NCI-H2171 (cell line): ENCODE measurements around the gene PLCD3.
A peak's percentile ranks its signal among the peaks of the same experiment; 100 is the strongest.
"Not testable (repeated sequence)": the region's sequence is repeated elsewhere in the genome, so short reads cannot be mapped to it uniquely, and the experiment has no call there.

Experiments
- DNase-seq: peaks from one replicate; lab custom pipeline; 2025; lab: John Stamatoyannopoulos, UW

PLCD3 gene

DNA sequence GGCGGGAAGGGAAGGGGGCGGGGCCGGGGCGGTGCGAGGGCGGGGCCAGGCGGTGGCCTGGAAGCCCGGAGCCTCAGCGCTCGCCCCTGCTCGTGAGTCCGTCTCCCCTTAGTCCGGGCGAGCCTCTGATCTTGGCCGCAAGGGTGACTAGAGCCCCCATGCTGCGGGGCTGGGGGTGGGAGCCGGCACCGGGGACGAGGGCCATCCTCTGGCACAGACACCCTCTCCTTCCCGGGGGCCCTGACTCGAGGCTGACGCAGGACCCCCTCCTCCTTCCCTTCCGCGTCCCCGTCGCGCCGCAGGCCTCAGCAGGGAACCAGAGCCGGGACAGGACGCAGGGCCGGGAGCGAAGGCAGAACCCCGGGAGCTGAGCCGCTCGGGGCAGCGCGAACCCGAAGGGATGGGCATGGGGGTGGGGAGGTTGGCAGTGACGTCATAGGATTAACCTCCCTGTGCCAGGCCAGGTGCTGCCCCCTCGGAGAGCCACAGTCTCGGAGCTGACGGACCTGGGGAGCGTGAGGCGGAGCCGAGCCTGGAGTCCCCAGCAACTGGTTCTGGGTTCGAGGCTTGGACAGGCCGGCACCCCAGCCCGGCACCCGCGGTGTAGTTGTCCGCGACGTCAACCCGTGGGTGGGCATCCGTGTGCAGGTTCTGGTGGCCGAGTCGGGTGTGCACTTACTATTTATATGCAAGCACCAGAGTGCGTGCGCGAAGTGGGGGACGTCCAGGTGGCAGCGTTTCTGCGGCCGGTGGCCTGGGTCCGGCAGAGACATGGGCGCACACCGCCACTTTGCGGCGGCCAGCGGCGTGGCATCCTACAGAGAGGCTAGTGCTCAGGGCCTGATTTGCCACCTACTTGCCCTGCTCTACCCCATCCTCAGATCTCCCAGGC lies 503 bp upstream of the PLCD3 start:
- DNase-seq: peak; percentile 32

GRCh38 chr17:45131616-45132319 lies 547 bp downstream of the PLCD3 start:
- DNase-seq: peak; percentile 13

- DNase-seq: no peak
Measured at GRCh38 chr17:45130681-45131615, 1.4 kb downstream of the PLCD3 start.

- no peak for DNase-seq
Measured at GRCh38 chr17:45129940-45130680, 2.2 kb downstream of the PLCD3 start.

DNA sequence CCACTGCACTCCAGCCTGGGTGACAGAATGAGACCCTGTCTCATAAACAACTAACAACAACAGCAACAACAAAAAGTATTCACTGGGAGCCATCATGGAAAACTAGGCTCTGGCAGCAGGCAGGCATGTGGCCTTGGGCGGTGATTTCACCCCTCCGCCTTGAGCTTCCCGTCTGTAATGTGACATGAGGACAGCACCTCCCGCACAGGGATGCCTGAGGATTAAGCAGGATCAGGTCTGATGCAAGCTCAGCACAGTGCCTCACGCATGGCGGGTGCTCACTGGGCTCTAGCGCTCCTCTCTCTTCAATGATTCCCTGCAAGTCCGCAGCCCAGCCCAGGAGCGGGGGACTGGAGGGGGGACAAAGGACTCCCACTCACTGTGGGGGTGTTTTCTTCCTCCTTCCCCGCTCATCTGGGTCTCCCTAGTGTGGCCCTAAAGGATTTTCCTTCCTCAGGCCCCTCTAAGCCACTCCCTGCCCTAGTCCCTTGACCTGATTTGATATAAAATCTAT lies 2.8 kb downstream of the PLCD3 start:
- no peak for DNase-seq

- no peak for DNase-seq
Measured at GRCh38 chr17:45128989-45129388, 3.3 kb downstream of the PLCD3 start.

DNA sequence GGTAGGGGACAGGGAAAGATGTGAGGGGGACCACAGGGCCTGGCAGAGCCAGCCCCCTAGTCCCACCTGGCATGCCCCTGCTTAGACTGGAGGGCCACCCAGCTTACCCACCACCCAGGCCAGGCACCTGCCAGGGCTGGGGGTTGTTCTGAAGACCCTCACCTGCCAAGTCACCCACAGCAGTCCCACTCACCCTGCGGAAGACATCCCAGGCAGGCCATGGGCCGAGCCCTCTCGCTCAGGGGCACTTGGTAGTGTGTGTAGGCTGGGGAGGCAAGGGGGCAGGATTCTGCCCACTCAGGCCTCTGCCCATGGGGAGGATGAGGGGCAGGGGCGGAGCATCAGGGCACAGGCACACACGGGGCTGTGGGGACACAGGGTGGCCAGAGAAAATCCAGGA lies 4.0 kb downstream of the PLCD3 start:
- DNase-seq: no peak

- no peak for DNase-seq
Measured at GRCh38 chr17:45127548-45128300, 4.6 kb downstream of the PLCD3 start.

- no peak for DNase-seq
Measured at GRCh38 chr17:45127207-45127547, 5.1 kb downstream of the PLCD3 start.

- no peak for DNase-seq
Measured at GRCh38 chr17:45125509-45125908, 6.8 kb downstream of the PLCD3 start.

DNA sequence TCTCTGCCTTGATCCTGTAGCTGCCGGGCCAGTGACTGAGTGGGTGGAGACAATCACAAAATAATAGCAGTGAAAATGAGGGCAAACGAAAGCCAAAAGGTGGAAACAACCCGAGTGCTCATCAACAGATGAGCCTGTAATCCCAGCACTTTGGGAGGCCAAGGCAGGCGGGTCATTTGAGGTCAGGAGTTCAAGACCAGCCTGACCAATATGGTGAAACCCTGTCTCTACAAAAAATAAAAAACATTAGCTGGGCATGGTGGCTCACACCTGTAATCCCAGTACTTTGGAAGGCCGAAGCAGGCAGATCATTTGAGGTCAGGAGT lies 7.6 kb downstream of the PLCD3 start:
- DNase-seq: not testable (repeated sequence)

DNA sequence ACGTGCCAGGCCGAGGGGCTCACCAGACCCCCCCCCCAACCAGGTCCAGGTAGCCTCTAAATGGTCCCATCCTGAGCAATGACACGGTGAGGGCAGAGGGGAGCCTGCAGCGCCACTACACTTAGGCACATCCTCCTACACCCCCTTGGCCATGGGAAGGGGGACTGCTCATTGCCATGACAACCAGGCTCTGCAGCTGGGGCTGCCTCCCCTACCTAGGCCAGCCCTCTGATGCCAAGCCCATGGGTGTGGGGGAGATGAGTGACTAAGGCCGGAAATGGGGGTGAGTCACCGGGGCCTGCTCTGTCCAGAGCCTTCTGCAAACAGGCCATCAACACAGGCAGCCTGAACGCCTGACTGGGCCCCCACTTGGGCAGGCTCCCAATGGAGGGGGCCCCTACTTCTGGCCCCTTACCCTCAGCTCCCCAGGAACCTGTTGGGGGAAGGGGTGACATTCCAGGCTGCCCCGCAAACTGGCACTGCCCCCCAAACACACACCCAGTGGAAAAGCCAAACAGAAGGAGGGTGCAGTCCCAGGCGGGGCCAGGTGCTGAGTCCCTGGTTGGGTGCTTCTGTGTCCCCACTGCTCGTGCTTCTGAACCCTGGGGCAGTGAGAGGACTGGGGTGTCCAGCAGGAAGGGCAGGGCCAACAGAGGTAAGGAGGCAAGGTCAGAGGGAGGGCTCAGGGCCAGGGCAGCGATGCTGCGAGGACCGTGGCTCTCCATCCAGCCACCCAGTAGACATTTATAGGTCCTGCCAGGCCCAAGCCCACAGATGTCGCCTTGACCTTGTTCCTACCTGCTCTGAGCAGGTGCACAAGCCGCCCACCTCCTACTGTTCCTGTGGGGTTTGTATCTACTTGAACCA lies 8.2 kb downstream of the PLCD3 start:
- DNase-seq: no peak

DNA sequence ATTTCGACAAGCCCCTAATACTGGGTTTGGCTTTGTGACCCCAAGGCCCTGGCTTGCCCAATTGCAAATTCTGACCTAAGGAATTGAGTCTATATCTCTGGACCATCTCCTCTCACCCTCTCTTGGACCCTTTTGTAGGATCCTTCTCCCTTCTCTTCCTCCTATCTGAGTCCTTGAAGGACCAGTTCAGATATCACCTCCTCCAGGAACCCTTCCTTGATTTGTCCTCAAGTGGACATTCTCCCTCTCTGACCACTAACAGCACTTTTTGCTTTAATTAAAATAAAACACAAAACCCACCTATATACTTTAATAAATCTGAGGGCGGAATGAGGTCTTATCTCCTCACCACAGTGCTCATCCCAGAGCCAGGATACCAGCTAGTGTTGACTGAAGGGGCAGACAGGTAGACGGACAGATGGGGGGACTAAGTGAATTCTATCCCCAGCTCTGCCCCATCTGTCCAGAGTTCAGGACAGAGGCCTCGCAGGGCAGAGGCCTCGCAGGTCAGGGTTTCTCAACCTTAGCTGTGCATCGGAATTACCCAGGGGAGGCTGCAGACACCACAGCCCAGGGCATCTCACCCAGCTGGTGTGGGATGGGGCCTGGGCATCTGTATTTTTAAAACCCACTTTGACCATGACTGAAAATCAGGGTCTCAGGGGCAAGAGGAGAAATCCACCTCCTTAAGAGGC lies 9.1 kb downstream of the PLCD3 start:
- no peak for DNase-seq

DNA sequence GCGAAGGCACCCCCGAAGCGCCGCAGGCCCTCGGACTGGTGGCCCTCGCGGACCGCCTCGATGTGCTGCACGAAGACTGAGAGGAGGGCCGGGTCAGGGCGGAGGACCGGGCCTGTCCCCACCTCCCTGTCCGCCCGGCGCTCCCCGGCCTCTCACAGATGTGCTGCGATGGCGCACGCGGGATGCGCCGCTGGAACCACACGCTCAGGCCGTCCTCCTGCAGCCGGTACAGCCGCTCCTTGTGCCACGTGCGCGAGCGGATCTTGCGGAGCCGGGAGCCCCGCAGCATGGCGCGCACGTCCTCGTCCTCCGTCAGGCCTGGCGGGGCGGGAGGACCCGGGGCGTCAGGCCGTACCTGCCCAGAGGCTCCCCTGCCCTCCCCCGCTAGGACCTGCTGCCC lies 11.3 kb downstream of the PLCD3 start:
- DNase-seq: no peak

DNA sequence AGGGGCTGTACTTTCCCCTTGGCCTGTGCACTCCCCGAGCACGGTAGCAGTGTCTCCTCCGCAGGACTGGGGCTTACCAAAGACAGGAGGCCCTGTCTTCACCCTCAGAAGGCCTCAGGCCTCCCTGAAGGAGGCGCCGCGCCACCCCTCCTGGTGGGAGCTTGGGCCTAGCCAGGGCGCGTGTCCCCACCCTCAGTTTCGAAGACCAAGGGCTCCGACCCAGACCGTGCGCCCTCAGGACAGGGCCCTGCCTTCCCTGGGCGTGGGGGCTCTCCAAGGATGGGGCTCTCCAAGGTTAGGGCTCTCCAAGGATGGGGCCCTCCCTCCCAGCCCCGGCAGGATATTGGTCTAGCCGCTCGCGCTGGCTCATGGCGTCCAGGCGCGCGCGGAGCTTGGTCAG lies 11.8 kb downstream of the PLCD3 start:
- no peak for DNase-seq

DNA sequence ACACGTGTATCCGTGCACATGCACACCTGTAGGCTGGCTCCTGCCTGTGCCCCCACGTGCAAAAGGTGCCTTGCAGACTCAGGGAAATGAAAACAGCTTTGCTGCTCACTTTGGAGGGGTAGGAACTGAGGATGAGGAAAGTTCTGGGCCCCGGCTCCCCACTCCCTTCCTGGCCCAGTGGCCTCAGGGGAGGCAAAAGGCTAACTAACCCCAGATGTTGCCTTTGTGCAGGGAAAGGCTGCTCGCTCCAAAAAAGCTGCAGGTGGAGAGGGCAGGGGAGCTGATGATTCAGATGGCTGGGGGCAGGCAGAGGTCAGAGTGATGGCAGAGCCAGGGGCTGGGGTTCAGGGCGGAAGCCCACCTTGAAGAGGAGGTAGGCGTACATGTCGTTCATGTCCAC lies 12.4 kb downstream of the PLCD3 start:
- DNase-seq: no peak

GRCh38 chr17:45118691-45119090 lies 13.6 kb downstream of the PLCD3 start:
- no peak for DNase-seq

DNA sequence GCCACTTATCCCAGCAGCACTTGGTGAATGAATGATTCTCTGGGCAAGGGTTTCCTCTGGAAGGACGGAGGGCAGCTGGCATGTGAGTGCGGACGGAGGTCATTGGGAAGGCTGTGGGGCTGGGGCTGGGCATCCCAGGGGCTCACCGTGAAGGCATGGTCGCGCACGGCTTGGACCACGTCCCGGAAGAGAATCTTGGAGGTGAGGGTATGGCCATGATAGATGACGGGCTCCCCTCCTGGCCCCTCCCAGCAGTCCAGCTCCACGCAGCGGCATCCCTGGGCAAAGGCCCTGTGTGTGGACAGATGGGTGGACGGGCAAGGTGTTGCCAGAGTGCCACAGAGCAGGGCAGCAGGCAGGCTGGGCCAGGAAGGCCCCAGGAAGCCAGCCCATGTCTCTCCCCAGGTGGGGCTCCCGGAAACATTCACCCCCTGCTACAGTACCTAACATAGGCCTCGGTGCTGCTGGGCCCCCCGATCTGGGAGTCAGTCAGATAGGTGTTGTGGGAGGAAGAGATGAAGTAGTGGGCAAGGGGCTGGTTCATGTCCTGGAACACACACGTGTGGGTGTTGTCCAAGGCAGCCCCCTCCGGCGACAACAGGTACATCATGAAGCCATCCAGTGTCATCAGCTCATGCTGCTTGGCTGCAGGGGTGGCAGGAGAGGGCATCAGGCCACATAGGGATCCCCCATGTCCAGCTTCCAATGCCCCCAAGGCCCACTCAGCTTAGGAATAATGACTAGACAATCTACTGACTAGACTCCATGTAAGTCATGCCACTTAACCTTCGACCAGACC lies 14.3 kb downstream of the PLCD3 start:
- no peak for DNase-seq
